ENCODE data around the gene TBL2. TPM values are rescaled to one million over a fixed set of nuclear protein-coding genes. Genes with fewer than 3 reads are reported as not detected.

Gene TBL2
- total and polyA plus RNA-seq, 10 of the 15 experiments (the other 5 are each of a cell fraction or from before 2014, with no cell fraction given): 1.1 to 49.7 (median 26.7) TPM

DNA sequence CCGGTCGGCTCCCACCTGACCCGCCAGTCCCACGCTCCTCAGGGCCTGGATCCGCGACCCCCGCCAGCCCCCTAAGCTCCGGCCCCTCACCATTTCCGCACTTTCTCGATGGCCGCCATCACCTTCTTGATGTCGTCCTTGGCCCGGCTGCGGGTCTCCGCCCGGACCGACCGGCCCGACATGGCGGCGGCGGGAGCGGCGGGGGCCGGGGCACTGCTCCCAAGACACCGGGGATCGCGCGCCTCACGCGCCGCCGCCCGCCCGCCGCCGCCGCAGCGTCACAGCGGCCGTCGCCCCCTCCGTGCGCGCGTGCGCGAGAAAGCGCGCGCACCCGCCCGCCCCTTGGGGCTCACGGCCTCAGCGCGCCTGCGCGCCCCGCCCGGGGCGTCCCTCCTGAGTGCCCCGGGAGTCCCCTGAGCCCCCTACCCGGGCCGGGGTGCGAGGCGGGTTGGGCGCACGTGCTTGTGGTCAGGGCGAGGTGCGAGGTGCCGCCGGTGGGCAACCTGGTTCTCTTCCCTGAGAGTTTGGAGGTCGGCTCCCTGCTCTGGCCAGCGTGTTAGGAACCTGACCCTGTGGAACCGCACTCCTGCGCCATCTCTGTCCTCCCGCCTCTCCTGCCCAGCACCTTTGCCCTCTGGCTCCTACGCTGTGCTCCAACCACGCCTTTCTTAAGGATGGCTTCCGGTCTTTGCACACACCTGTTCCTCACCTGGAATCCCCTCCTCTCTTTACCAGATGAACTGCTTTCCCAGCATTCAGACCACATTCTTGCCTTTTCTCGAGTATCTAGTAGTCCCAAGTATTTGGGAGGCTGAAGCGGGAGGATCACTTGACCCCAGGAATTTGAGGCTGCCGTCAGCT is 20.8 kb downstream of the TBL2 start, which contains the start of gene BCL7B (continued):
- TF ChIP-seq, protein P1, sequence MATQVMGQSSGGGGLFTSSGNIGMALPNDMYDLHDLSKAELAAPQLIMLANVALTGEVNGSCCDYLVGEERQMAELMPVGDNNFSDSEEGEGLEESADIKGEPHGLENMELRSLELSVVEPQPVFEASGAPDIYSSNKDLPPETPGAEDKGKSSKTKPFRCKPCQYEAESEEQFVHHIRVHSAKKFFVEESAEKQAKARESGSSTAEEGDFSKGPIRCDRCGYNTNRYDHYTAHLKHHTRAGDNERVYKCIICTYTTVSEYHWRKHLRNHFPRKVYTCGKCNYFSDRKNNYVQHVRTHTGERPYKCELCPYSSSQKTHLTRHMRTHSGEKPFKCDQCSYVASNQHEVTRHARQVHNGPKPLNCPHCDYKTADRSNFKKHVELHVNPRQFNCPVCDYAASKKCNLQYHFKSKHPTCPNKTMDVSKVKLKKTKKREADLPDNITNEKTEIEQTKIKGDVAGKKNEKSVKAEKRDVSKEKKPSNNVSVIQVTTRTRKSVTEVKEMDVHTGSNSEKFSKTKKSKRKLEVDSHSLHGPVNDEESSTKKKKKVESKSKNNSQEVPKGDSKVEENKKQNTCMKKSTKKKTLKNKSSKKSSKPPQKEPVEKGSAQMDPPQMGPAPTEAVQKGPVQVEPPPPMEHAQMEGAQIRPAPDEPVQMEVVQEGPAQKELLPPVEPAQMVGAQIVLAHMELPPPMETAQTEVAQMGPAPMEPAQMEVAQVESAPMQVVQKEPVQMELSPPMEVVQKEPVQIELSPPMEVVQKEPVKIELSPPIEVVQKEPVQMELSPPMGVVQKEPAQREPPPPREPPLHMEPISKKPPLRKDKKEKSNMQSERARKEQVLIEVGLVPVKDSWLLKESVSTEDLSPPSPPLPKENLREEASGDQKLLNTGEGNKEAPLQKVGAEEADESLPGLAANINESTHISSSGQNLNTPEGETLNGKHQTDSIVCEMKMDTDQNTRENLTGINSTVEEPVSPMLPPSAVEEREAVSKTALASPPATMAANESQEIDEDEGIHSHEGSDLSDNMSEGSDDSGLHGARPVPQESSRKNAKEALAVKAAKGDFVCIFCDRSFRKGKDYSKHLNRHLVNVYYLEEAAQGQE (IDR thresholded peaks at IDR 0.05; ENCODE audit: low read depth, low read length): no peak
- TF ChIP-seq, protein P2, sequence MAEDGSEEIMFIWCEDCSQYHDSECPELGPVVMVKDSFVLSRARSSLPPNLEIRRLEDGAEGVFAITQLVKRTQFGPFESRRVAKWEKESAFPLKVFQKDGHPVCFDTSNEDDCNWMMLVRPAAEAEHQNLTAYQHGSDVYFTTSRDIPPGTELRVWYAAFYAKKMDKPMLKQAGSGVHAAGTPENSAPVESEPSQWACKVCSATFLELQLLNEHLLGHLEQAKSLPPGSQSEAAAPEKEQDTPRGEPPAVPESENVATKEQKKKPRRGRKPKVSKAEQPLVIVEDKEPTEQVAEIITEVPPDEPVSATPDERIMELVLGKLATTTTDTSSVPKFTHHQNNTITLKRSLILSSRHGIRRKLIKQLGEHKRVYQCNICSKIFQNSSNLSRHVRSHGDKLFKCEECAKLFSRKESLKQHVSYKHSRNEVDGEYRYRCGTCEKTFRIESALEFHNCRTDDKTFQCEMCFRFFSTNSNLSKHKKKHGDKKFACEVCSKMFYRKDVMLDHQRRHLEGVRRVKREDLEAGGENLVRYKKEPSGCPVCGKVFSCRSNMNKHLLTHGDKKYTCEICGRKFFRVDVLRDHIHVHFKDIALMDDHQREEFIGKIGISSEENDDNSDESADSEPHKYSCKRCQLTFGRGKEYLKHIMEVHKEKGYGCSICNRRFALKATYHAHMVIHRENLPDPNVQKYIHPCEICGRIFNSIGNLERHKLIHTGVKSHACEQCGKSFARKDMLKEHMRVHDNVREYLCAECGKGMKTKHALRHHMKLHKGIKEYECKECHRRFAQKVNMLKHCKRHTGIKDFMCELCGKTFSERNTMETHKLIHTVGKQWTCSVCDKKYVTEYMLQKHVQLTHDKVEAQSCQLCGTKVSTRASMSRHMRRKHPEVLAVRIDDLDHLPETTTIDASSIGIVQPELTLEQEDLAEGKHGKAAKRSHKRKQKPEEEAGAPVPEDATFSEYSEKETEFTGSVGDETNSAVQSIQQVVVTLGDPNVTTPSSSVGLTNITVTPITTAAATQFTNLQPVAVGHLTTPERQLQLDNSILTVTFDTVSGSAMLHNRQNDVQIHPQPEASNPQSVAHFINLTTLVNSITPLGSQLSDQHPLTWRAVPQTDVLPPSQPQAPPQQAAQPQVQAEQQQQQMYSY (CRISPR knock-in tag; IDR thresholded peaks at IDR 0.05): no peak
- TF ChIP-seq CREB1 (IDR thresholded peaks at IDR 0.05; ENCODE audit: low read depth) (no peak), NFYA (IDR thresholded peaks at IDR 0.05; ENCODE audit: borderline replicate concordance, low read depth, low read length) (no peak), NR2C1 (IDR thresholded peaks at IDR 0.05) (no peak), SMAD1 (IDR thresholded peaks at IDR 0.05; ENCODE audit: low read depth, partially characterized antibody) (no peak)
- TF ChIP-seq, protein P3, sequence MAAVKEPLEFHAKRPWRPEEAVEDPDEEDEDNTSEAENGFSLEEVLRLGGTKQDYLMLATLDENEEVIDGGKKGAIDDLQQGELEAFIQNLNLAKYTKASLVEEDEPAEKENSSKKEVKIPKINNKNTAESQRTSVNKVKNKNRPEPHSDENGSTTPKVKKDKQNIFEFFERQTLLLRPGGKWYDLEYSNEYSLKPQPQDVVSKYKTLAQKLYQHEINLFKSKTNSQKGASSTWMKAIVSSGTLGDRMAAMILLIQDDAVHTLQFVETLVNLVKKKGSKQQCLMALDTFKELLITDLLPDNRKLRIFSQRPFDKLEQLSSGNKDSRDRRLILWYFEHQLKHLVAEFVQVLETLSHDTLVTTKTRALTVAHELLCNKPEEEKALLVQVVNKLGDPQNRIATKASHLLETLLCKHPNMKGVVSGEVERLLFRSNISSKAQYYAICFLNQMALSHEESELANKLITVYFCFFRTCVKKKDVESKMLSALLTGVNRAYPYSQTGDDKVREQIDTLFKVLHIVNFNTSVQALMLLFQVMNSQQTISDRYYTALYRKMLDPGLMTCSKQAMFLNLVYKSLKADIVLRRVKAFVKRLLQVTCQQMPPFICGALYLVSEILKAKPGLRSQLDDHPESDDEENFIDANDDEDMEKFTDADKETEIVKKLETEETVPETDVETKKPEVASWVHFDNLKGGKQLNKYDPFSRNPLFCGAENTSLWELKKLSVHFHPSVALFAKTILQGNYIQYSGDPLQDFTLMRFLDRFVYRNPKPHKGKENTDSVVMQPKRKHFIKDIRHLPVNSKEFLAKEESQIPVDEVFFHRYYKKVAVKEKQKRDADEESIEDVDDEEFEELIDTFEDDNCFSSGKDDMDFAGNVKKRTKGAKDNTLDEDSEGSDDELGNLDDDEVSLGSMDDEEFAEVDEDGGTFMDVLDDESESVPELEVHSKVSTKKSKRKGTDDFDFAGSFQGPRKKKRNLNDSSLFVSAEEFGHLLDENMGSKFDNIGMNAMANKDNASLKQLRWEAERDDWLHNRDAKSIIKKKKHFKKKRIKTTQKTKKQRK (IDR thresholded peaks at IDR 0.05; ENCODE audit: low read depth, low read length): no peak
- TF ChIP-seq, protein P4, sequence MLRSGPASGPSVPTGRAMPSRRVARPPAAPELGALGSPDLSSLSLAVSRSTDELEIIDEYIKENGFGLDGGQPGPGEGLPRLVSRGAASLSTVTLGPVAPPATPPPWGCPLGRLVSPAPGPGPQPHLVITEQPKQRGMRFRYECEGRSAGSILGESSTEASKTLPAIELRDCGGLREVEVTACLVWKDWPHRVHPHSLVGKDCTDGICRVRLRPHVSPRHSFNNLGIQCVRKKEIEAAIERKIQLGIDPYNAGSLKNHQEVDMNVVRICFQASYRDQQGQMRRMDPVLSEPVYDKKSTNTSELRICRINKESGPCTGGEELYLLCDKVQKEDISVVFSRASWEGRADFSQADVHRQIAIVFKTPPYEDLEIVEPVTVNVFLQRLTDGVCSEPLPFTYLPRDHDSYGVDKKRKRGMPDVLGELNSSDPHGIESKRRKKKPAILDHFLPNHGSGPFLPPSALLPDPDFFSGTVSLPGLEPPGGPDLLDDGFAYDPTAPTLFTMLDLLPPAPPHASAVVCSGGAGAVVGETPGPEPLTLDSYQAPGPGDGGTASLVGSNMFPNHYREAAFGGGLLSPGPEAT (IDR thresholded peaks at IDR 0.05; ENCODE audit: low read depth): no peak
- TF ChIP-seq, protein P5, sequence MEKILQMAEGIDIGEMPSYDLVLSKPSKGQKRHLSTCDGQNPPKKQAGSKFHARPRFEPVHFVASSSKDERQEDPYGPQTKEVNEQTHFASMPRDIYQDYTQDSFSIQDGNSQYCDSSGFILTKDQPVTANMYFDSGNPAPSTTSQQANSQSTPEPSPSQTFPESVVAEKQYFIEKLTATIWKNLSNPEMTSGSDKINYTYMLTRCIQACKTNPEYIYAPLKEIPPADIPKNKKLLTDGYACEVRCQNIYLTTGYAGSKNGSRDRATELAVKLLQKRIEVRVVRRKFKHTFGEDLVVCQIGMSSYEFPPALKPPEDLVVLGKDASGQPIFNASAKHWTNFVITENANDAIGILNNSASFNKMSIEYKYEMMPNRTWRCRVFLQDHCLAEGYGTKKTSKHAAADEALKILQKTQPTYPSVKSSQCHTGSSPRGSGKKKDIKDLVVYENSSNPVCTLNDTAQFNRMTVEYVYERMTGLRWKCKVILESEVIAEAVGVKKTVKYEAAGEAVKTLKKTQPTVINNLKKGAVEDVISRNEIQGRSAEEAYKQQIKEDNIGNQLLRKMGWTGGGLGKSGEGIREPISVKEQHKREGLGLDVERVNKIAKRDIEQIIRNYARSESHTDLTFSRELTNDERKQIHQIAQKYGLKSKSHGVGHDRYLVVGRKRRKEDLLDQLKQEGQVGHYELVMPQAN (conservative IDR thresholded peaks at IDR 0.05): peak; percentile 35
- TF ChIP-seq, protein P6, sequence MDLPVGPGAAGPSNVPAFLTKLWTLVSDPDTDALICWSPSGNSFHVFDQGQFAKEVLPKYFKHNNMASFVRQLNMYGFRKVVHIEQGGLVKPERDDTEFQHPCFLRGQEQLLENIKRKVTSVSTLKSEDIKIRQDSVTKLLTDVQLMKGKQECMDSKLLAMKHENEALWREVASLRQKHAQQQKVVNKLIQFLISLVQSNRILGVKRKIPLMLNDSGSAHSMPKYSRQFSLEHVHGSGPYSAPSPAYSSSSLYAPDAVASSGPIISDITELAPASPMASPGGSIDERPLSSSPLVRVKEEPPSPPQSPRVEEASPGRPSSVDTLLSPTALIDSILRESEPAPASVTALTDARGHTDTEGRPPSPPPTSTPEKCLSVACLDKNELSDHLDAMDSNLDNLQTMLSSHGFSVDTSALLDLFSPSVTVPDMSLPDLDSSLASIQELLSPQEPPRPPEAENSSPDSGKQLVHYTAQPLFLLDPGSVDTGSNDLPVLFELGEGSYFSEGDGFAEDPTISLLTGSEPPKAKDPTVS (IDR thresholded peaks at IDR 0.05; ENCODE audit: low read depth, low read length): no peak

Measured in GM12878 (cell line).